Body of pancreas (tissue), 4 donors: ENCODE measurements around the gene ZFAND3. TPM values are rescaled to one million over a fixed set of nuclear protein-coding genes. Genes with fewer than 3 reads are reported as not detected.

Source experiments
- ATAC-seq: fragments of 150-250 bp; one replicate; pipeline ENCODE4 v1.9.1; 2016
- DNase-seq, 4 donors: peaks; one replicate each; pipeline ENCODE4 v3.0.0-alpha.2; 2019
- H3K27ac ChIP-seq, 4 donors: fragments of 200-600 bp; sonication (generic); 1 replicate in 3 of 4; 2 replicates in 1 of 4; pipeline versions ENCODE4 v1.5.1 to v1.6.1; 2016 to 2019; ENCODE audit warnings: mild to moderate bottlenecking in 1 of 4, mixed read lengths in 1 of 4, moderate library complexity in 1 of 4
- H3K27me3 ChIP-seq, 2 donors: fragments of 200-600 bp; sonication (generic); one replicate each; pipeline ENCODE4 v1.6.0; 2016; ENCODE audit warnings: mild to moderate bottlenecking in 1 of 2
- H3K36me3 ChIP-seq, 2 donors: fragments of 200-600 bp; sonication (generic); replicated peaks in 1 of 2; 2 replicates each; pipeline ENCODE4 v1.5.1; 2016; ENCODE audit warnings: low read depth in 2 of 2; ENCODE audit not compliant: insufficient read depth in 1 of 2
- H3K4me1 ChIP-seq: fragments of 200-600 bp; sonication (generic); one replicate; pipeline ENCODE4 v1.6.0; 2016
- H3K4me3 ChIP-seq, 2 donors: fragments of 200-600 bp; sonication (generic); 1 replicate in 1 of 2; 2 replicates in 1 of 2; pipeline ENCODE4 v1.5.1; 2016 to 2019
- H3K9me3 ChIP-seq, 3 donors: fragments of 200-600 bp; sonication (generic); 1 replicate in 2 of 3; 2 replicates in 1 of 3; pipeline ENCODE4 v1.5.1; 2016
- POLR2A ChIP-seq, 3 donors: fragments of 450-650 bp; IDR thresholded peaks; one replicate each; pipeline ENCODE4 v1.6.1; 2016; ENCODE audit warnings: antibody characterized with exemption in 3 of 3, mild to moderate bottlenecking in 2 of 3
- WGBS, 2 donors: methylation state at CpG; one replicate each; pipeline ENCODE4 v1.1.5; 2017; 5-methylcytosine and 5-hydroxymethylcytosine counted together
- intact Hi-C: fragments of 100-400 bp; cut with DNase I; formaldehyde crosslinking; loops from one replicate; pipeline ENCODE4 v1.15.1; 2023
- total RNA-seq, 2 donors: library from RNA; depleted of rRNA; stranded (reverse); fragments of >200 nt; gene quantifications; one replicate each; pipeline ENCODE4 v1.1.0, GENCODE V29; 2016
- TF ChIP-seq, protein P1 (sequence below), 7 experiments: fragments of 450-650 bp in 4 of 7; fragments of 200-600 bp in 3 of 7; sonication (generic) in 3 of 7; IDR thresholded peaks; one replicate each; pipeline ENCODE4 v1.5.1; 2016 to 2019; ENCODE audit warnings: antibody characterized with exemption in 7 of 7

Gene ZFAND3
- total RNA-seq, 2 donors from 2014 or later = 20.8 to 27.0 TPM

GRCh38 chr6:37818536-37819176, 871 bp upstream of the ZFAND3 start:
- Histone ChIP-seq H3K27me3 (no peaks in the 10 kb centered on the region), H3K27ac (peak overlapping the region; percentile 96 to 99 (median 98)), H3K9me3 (no peaks in the 10 kb centered on the region), H3K4me3 (peak overlapping the region; percentile 82 to 84), H3K4me1 (peaks cover 38% of the 10 kb centered on the region), H3K36me3 (no peaks in the 10 kb centered on the region)
- peak; percentile 95 to 97 (median 97) for TF ChIP-seq POLR2A (IDR thresholded peaks at IDR 0.05)
- TF ChIP-seq, protein P1, sequence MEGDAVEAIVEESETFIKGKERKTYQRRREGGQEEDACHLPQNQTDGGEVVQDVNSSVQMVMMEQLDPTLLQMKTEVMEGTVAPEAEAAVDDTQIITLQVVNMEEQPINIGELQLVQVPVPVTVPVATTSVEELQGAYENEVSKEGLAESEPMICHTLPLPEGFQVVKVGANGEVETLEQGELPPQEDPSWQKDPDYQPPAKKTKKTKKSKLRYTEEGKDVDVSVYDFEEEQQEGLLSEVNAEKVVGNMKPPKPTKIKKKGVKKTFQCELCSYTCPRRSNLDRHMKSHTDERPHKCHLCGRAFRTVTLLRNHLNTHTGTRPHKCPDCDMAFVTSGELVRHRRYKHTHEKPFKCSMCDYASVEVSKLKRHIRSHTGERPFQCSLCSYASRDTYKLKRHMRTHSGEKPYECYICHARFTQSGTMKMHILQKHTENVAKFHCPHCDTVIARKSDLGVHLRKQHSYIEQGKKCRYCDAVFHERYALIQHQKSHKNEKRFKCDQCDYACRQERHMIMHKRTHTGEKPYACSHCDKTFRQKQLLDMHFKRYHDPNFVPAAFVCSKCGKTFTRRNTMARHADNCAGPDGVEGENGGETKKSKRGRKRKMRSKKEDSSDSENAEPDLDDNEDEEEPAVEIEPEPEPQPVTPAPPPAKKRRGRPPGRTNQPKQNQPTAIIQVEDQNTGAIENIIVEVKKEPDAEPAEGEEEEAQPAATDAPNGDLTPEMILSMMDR (IDR thresholded peaks at IDR 0.05) = peak in 1 of 7 experiments; percentile 11
- ATAC-seq (peak; percentile 86), DNase-seq (peak; percentile 95 to 99 (median 98))
- intact Hi-C loops = no loop called here
- WGBS, 2 donors = 1 to 3% methylated on average over 6 to 27 of the region's 27 CpGs

GRCh38 chr6:37819802-37820717, 533 bp downstream of the ZFAND3 start:
- ATAC-seq (peak; percentile 5), DNase-seq (peak; percentile 55 to 77 (median 64))
- H3K27me3 ChIP-seq = no peaks in the 10 kb centered on the region
- H3K4me1 ChIP-seq = peaks cover 45% of the 10 kb centered on the region
- peak overlapping the region; percentile 82 to 84 for H3K4me3 ChIP-seq
- intact Hi-C loops = no loop called here
- TF ChIP-seq, protein P1 (IDR thresholded peaks at IDR 0.05) = no peak
- peak in 2 of 3 donors; percentile 49 to 55 for TF ChIP-seq POLR2A (IDR thresholded peaks at IDR 0.05)
- H3K9me3 ChIP-seq = no peaks in the 10 kb centered on the region
- WGBS, 2 donors = 1% methylated on average over 10 to 17 of the region's 71 CpGs
- H3K36me3 ChIP-seq = no peaks in the 10 kb centered on the region
- H3K27ac ChIP-seq = peak overlapping the region; percentile 96 to 99 (median 98)

GRCh38 chr6:37820718-37821079, 1.2 kb downstream of the ZFAND3 start:
- H3K9me3 ChIP-seq = no peaks in the 10 kb centered on the region
- TF ChIP-seq, protein P1 (IDR thresholded peaks at IDR 0.05) = no peak
- TF ChIP-seq POLR2A (IDR thresholded peaks at IDR 0.05) = no peak
- H3K36me3 ChIP-seq = no peaks in the 10 kb centered on the region
- H3K4me3 ChIP-seq = peak overlapping the region in 1 of 2 donors; percentile 82
- no peak for ATAC-seq
- H3K4me1 ChIP-seq = peaks cover 45% of the 10 kb centered on the region
- WGBS, 2 donors = 9 to 10% methylated on average over 3 of the region's 3 CpGs
- H3K27me3 ChIP-seq = no peaks in the 10 kb centered on the region
- no peak for DNase-seq
- intact Hi-C loops = no loop called here
- H3K27ac ChIP-seq = peak overlapping the region; percentile 96 to 99 (median 98)

DNA sequence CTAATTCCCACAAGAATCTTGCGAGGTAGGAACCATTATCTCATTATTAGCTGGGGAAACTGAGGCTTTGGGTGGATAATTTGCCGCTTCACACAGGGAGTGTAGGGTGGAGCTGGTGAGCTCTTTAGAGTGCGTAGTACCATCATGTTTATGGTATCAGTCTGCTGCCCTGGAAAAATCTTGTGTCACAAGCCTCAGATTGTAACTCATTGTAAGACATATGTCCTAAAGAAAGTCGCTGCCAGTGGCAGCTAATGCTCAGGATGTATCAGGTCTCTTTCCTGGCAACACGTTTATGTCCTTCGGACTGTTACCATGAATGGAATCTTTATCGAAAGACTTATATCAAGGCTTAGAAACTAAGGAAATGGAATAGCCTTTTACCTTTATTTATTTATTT, 1.9 kb downstream of the ZFAND3 start:
- TF ChIP-seq, protein P1 (IDR thresholded peaks at IDR 0.05) = no peak
- TF ChIP-seq POLR2A (IDR thresholded peaks at IDR 0.05) = no peak
- ATAC-seq (no peak), DNase-seq (no peak)
- no peak overlapping the region for H3K4me3 ChIP-seq
- H3K27ac ChIP-seq = no peak overlapping the region
- peaks cover 51% of the 10 kb centered on the region for H3K4me1 ChIP-seq
- H3K9me3 ChIP-seq = no peaks in the 10 kb centered on the region
- H3K27me3 ChIP-seq = no peaks in the 10 kb centered on the region
- intact Hi-C loops = no loop called here
- H3K36me3 ChIP-seq = no peaks in the 10 kb centered on the region
- 51 to 58% methylated on average over 7 of the region's 7 CpGs for WGBS, 2 donors
